Tibial nerve (tissue), 4 donors: ENCODE measurements around the gene CXADR. TPM values are rescaled to one million over a fixed set of nuclear protein-coding genes. Genes with fewer than 3 reads are reported as not detected.

Source experiments
- DNase-seq, 2 donors: peaks; one replicate each; pipeline ENCODE4 v3.0.0-alpha.2; 2019; ENCODE audit warnings: low spot score in 2 of 2
- H3K27ac ChIP-seq, 4 donors: fragments of 200-600 bp; sonication (generic) in 3 of 4; one replicate each; pipeline ENCODE4 v1.5.1; 2017 to 2019; ENCODE audit warnings: mild to moderate bottlenecking in 1 of 4
- H3K27me3 ChIP-seq, 2 donors: fragments of 200-600 bp; sonication (generic) in 1 of 2; one replicate each; pipeline versions ENCODE4 v1.5.1 to v1.6.0; 2017 to 2019
- H3K36me3 ChIP-seq, 3 donors: fragments of 200-600 bp; sonication (generic); one replicate each; pipeline ENCODE4 v1.5.1; 2018 to 2019
- H3K4me1 ChIP-seq, 4 donors: fragments of 200-600 bp; sonication (generic) in 3 of 4; one replicate each; pipeline ENCODE4 v1.5.1; 2017 to 2019
- H3K4me3 ChIP-seq, 4 donors: fragments of 200-600 bp; sonication (generic) in 3 of 4; one replicate each; pipeline ENCODE4 v1.5.1; 2017 to 2019; ENCODE audit warnings: mild to moderate bottlenecking in 1 of 4, moderate library complexity in 1 of 4
- H3K9me3 ChIP-seq, 4 donors: fragments of 200-600 bp; sonication (generic) in 3 of 4; one replicate each; pipeline ENCODE4 v1.5.1; 2017 to 2019
- CTCF ChIP-seq, 5 experiments: fragments of 200-600 bp in 3 of 5; fragments of 450-650 bp in 2 of 5; sonication (generic) in 3 of 5; IDR thresholded peaks; one replicate each; pipeline ENCODE4 v1.5.1; 2016 to 2019; ENCODE audit warnings: antibody characterized with exemption in 5 of 5, mild to moderate bottlenecking in 3 of 5, moderate library complexity in 2 of 5
- EP300 ChIP-seq, 2 donors: sonication (generic); formaldehyde crosslinking; IDR thresholded peaks; one replicate each; pipeline ENCODE4 v1.6.1; 2017; ENCODE audit warnings: antibody characterized with exemption in 2 of 2, mild to moderate bottlenecking in 1 of 2
- POLR2A ChIP-seq, 2 donors: fragments of 450-650 bp; IDR thresholded peaks; one replicate each; pipeline ENCODE4 v1.6.1; 2017; ENCODE audit warnings: antibody characterized with exemption in 2 of 2, mild to moderate bottlenecking in 2 of 2, moderate library complexity in 2 of 2
- WGBS, 2 donors: methylation state at CpG; one replicate each; pipeline ENCODE4 v1.1.5; 2018; 5-methylcytosine and 5-hydroxymethylcytosine counted together
- total RNA-seq, 4 donors: library from RNA; depleted of rRNA; stranded (reverse); fragments of >200 nt; gene quantifications; one replicate each; pipeline ENCODE4 v1.1.0, GENCODE V29; 2016

The CXADR gene
- total RNA-seq, 4 donors from 2014 or later = 0.30 to 9.2 (median 1.5) TPM

- no peaks in the 10 kb centered on the region for H3K9me3 ChIP-seq
- H3K27ac ChIP-seq = no peak overlapping the region
- no peak for TF ChIP-seq CTCF (IDR thresholded peaks at IDR 0.05)
- no peak for TF ChIP-seq EP300 (IDR thresholded peaks at IDR 0.05)
- no peak for TF ChIP-seq POLR2A (IDR thresholded peaks at IDR 0.05)
- H3K4me3 ChIP-seq = no peak overlapping the region
- H3K27me3 ChIP-seq = no peaks in the 10 kb centered on the region
- WGBS, 2 donors = 91 to 96% methylated on average over 2 of the region's 2 CpGs
- no peaks in the 10 kb centered on the region for H3K36me3 ChIP-seq
- no peak for DNase-seq
- no peaks in the 10 kb centered on the region for H3K4me1 ChIP-seq
Measured at GRCh38 chr21:17578162-17578561, 65.3 kb downstream of the CXADR start.

GRCh38 chr21:17578876-17579275 is 66.0 kb downstream of the CXADR start:
- Histone ChIP-seq H3K4me1 (no peaks in the 10 kb centered on the region), H3K36me3 (no peaks in the 10 kb centered on the region), H3K27ac (no peak overlapping the region), H3K9me3 (no peaks in the 10 kb centered on the region), H3K4me3 (no peak overlapping the region), H3K27me3 (no peaks in the 10 kb centered on the region)
- TF ChIP-seq POLR2A (IDR thresholded peaks at IDR 0.05) = no peak
- no peak for TF ChIP-seq EP300 (IDR thresholded peaks at IDR 0.05)
- no peak for TF ChIP-seq CTCF (IDR thresholded peaks at IDR 0.05)
- DNase-seq = no peak
- 68 to 71% methylated on average over 2 of the region's 2 CpGs for WGBS, 2 donors

- Histone ChIP-seq H3K9me3 (no peaks in the 10 kb centered on the region), H3K4me3 (no peak overlapping the region), H3K27me3 (no peaks in the 10 kb centered on the region), H3K36me3 (no peaks in the 10 kb centered on the region), H3K27ac (no peak overlapping the region), H3K4me1 (no peaks in the 10 kb centered on the region)
- WGBS, 2 donors = 94 to 97% methylated on average over 8 of the region's 8 CpGs
- no peak for TF ChIP-seq EP300 (IDR thresholded peaks at IDR 0.05)
- no peak for TF ChIP-seq POLR2A (IDR thresholded peaks at IDR 0.05)
- no peak for TF ChIP-seq CTCF (IDR thresholded peaks at IDR 0.05)
- no peak for DNase-seq
Measured at GRCh38 chr21:17580319-17580718, 67.5 kb downstream of the CXADR start.

GRCh38 chr21:17583898-17584297 is 71.1 kb downstream of the CXADR start:
- WGBS, 2 donors = 76 to 80% methylated on average over 3 of the region's 3 CpGs
- Histone ChIP-seq H3K36me3 (no peaks in the 10 kb centered on the region), H3K4me3 (no peak overlapping the region), H3K27ac (no peak overlapping the region), H3K4me1 (no peaks in the 10 kb centered on the region), H3K27me3 (no peaks in the 10 kb centered on the region), H3K9me3 (no peaks in the 10 kb centered on the region)
- no peak for TF ChIP-seq EP300 (IDR thresholded peaks at IDR 0.05)
- TF ChIP-seq POLR2A (IDR thresholded peaks at IDR 0.05) = no peak
- no peak for TF ChIP-seq CTCF (IDR thresholded peaks at IDR 0.05)
- no peak for DNase-seq

GRCh38 chr21:17585875-17586450 is 73.1 kb downstream of the CXADR start:
- Histone ChIP-seq H3K9me3 (no peaks in the 10 kb centered on the region), H3K36me3 (peaks cover 0 to 6% (median 0%) of the 10 kb centered on the region in 3 donors), H3K27ac (no peak overlapping the region), H3K4me3 (no peak overlapping the region), H3K4me1 (no peaks in the 10 kb centered on the region), H3K27me3 (no peaks in the 10 kb centered on the region)
- WGBS, 2 donors = 3 to 10% methylated on average over 3 of the region's 3 CpGs
- peak in 1 of 2 donors; percentile 42 for DNase-seq
- no peak for TF ChIP-seq EP300 (IDR thresholded peaks at IDR 0.05)
- TF ChIP-seq CTCF (IDR thresholded peaks at IDR 0.05) = peak; percentile 46 to 62 (median 61)
- no peak for TF ChIP-seq POLR2A (IDR thresholded peaks at IDR 0.05)
